HL-60/S4 treated with retinoic acid at 250 ng/mL for 4 days and 3 days (cell line): ENCODE data around the gene TSPAN15.

ENCODE experiments used
- in situ Hi-C: fragments of 300-500 bp; cut with MboI; formaldehyde crosslinking; loops from 2 replicates; pipeline ENCODE4 v1.7.0; 2022; ENCODE audit warnings: low sequenced_read_pairs

The TSPAN15 gene

DNA sequence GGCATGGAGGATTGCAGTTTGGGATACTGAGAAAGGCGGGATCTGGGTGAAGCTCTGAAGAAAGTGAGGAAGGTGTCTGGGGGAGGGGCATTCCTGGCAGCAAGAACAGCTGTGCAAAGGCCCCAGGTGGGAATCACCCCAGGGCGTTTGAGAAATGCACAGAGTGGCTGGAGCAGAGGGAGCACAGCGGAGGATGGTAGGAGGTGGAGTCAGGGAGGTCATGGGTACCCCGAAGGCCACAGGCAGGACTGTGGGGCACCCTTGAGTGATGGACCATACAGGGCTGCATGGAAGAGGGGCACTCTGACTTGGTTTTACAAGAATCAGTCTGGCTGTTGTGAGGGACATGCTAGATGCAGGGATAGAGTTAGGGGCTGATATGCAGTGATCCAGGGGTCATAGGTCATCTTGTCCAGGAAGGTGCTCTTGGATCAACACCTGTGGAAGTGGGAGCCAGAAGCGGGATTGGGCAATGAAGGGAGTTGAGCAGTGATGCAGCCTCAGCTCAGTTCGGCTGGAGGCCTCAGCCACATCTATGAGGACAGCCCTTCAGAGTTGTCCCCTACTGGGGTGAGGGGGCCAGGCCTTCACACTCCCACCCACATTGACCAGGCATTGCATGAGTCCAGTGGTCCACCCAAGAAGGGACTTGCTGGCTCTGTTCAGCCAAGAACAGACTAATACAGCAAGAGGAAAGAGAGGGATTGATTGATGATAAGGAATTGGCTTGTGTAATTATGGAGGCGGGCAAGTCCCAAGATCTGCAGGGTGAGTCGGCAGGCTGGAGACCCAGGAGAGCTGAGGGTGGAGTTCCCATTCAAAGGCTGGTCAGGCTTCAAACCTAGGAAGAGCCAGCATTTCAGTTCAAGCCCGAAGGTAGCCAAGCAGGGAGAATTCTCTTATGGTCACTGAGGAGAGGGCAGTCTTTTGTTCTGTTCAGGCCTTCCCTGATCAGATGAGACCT is 48.7 kb downstream of the TSPAN15 start:
- in situ Hi-C loops, result loop anchor here (10.0 to 25.0 kb wide), 2 partner anchors 85 to 263 kb away; partner anchors contain the start of gene TACR2

DNA sequence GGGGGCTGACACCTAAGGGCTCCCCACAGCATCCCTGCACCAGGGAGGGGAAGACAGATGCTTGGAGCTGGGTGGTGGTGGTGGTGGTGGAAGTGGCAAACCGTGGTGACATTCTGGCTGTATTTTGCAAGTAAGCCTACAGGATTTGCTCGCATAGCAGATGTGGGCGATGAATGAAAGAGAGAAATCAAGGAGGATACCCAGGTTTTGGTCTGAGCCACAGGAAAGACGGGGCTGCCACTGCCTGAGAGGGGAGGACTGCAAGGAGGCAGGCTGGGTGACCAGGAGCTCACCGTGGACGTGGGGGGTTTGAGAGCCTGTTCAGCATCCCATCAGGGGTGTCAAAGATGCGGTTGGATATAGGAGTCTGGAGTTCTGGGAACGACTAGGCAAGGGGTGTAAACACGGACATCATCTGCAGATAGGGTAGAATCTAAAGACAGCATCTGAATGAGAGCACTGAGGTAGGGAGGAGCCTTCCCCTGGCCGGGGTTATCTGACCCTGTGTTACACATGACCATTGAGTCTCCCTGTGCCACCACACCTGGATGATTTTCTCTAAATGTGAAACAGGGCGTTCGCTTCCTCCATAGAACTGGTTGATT is 49.7 kb downstream of the TSPAN15 start:
- in situ Hi-C loops, result loop anchor here (10.0 to 25.0 kb wide), 2 partner anchors 86 to 264 kb away; partner anchors contain the start of gene TACR2

DNA sequence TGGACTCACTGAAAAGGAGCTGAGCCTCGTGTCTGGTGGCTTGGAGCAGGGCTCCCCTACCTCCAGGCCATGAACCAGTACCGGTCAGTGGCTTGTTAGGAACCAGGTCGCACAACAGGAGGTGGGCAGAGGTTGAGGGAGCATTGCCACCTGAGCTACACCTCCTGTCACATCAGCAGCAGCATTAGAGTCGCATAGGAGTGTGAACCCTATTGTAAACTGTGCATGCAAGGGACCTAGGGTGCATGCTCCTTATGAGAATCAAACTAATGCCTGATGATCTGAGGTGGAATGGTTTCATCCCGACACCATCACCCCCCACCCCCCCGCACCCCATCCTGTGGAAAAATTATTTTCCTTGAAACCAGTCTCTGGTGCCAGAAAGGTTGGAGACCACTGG is 50.4 kb downstream of the TSPAN15 start:
- in situ Hi-C loops, result loop anchor here (10.0 to 25.0 kb wide), 2 partner anchors 87 to 264 kb away; partner anchors contain the start of gene TACR2

DNA sequence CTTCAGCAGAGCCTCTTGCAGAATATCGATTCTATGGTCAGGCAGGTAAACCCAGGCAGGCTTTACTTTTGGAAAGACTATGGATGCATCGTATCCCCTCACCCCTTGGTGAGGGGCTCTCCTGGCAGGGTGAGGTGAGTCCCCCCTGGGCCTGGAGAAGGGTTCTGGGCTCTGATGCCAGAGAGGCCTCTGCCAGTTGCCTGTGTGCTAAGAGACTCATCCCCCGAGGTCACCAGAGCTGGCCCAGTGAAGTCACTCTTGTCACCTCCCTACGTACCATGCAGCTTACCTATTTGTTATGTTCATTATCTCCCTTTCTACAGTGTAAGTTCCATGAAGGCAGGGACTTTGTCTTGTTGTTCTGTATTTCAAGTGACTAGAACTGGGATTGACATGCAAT is 51.3 kb downstream of the TSPAN15 start:
- in situ Hi-C loops, result loop anchor here (10.0 to 25.0 kb wide), 2 partner anchors 88 to 265 kb away; partner anchors contain the start of gene TACR2

DNA sequence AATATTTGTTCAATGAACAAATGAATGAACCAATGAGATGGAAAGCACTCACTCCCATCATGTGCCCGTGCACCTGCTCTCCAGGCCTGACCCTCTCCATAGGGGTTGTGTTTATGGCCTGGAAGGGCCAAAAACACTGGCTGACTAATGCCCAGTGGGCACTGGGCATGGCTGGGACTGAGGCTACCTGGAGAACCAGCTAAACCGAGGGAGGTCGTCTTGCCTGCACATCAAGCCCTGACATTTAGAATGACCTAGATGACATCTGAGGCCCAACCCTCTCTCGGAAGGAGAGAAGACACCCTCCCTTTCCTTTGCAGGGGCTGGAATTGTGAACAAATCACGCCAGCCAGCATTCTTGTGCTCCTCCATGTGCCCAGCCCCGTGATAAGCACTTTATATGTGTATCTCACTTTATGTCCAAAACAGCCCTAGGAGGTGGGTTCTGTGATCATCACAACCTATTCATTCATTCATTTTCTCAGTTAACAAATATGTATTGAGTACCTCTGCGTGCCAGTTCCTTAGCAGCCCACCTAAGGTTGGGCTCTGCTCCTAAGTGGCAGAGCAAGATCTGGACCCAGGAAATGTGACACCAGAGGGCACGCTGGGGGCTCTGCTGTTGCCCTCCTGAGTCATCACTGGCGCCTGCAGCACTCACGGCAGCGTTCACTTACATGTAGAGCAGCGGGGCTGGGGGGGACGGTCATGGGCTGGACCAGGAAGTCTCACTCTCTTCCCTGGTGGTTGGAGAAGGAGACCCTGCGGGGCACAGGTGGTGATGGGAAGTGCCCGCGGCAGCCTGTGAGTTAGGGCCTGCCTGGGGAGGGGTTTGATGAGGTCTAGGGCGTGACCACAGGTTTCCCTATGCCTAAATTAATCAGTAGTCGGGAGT is 52.0 kb downstream of the TSPAN15 start:
- in situ Hi-C loops, result loop anchor here (10.0 to 25.0 kb wide), 2 partner anchors 88 to 266 kb away; partner anchors contain the start of gene TACR2

DNA sequence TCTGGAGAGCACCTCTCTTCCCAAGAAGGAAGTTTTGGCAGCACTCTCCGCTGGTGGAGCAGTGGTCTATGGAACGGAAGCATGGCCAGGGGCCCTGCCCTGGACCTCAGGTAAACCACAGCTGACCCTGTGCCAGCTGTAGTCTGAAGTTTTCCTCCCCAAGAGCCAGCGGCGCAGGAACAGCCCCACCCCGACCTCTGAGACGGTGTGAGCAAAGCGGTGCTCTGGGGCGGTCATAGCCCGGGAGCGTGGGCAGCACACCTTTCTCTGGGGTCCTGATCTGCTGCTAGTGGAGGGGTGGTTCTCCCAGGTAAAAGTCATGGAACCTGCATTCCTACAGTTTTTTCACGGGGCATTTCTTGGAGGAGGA is 52.6 kb downstream of the TSPAN15 start:
- in situ Hi-C loops, result loop anchor here (10.0 to 25.0 kb wide), 2 partner anchors 89 to 267 kb away; partner anchors contain the start of gene TACR2

DNA sequence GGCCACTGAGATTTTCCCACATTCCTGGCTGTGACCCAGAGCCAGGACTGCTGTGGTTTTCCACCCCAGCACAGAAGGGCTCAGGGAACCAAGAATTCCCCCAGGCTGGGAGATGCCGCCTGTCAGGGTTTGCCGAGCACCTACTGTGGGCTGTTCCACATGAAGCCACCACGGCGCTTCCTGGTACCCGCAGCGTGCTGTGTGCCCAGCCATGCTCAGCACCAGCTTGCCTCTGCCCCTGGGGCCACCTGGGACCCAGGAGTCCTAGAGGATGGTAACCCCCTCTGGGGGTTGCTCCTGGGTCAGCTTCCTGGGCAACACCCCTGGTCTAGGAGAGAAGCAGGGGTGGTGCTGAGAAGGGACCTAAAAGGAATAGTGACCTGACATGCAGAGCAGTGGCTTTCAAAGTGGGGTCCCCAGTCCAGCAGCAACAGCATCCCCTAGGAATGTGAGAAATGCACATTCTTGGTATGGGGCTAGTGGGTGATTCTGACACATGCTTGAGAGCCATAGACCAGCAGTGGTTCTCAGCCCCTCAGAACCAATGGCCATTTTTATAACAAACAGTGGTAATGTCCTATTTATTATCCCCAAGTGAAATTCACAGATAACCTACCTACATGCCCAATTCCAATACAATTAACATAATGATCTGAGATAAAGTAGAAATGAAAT is 53.4 kb downstream of the TSPAN15 start:
- in situ Hi-C loops, result loop anchor here (10.0 to 25.0 kb wide), 2 partner anchors 90 to 267 kb away; partner anchors contain the start of gene TACR2

DNA sequence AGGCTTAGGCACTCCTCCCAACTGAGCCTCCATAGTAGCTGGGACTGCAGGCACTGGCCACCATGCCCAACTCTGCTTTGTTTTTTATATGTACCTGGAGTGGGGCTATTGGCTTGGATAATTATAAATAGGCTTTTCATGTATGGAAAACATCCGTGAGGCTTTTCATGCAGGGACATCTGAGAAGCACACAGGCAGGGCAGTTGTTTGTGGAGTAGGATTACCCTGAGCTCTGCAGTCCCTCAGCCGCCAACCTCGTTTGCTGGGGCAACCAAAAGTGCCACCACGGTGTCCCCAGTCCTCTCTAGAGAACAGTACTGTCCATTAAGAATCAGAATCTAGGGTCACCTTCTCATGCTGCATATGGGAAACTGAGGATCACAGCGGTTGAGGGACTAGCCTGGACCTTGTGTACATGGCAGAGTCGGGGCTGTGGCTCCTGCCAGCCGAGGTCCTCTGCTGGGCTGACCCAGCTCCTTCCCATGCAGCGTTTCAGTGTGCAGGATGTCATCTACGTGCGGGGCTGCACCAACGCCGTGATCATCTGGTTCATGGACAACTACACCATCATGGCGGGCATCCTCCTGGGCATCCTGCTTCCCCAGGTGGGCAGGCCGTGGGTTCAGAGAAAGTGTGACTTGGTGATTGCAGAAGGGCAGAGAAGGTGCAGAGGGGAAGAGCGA is 54.5 kb downstream of the TSPAN15 start:
- in situ Hi-C loops, result loop anchor here (10.0 to 25.0 kb wide), 2 partner anchors 91 to 268 kb away; partner anchors contain the start of gene TACR2

DNA sequence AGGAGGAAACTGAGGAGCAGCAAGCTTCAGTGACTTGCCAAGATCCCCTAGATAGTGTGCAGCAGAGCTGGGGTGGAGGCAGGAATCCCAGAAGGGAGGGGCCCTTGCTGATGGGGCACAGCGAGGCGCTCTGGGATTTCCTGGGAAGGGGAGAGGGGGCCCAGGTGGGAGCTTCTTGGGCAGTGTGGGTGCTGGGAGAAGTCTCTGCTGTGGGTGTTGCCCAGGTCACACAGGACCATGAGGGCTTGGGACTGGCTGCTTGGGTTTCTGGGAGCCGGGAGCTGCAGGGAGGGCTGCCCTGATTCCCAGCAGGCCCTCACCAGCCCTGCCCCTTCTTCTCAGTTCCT is 55.2 kb downstream of the TSPAN15 start:
- in situ Hi-C loops, result loop anchor here (10.0 to 25.0 kb wide), 2 partner anchors 92 to 269 kb away; partner anchors contain the start of gene TACR2

DNA sequence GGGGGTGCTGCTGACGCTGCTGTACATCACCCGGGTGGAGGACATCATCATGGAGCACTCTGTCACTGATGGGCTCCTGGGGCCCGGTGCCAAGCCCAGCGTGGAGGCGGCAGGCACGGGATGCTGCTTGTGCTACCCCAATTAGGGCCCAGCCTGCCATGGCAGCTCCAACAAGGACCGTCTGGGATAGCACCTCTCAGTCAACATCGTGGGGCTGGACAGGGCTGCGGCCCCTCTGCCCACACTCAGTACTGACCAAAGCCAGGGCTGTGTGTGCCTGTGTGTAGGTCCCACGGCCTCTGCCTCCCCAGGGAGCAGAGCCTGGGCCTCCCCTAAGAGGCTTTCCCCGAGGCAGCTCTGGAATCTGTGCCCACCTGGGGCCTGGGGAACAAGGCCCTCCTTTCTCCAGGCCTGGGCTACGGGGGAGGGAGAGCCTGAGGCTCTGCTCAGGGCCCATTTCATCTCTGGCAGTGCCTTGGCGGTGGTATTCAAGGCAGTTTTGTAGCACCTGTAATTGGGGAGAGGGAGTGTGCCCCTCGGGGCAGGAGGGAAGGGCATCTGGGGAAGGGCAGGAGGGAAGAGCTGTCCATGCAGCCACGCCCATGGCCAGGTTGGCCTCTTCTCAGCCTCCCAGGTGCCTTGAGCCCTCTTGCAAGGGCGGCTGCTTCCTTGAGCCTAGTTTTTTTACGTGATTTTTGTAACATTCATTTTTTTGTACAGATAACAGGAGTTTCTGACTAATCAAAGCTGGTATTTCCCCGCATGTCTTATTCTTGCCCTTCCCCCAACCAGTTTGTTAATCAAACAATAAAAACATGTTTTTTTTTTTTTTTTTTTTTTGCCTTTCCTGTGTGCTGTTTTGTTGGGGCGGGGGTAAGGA is 55.8 kb downstream of the TSPAN15 start:
- in situ Hi-C loops, result loop anchor here (10.0 to 25.0 kb wide), 2 partner anchors 92 to 270 kb away; partner anchors contain the start of gene TACR2

DNA sequence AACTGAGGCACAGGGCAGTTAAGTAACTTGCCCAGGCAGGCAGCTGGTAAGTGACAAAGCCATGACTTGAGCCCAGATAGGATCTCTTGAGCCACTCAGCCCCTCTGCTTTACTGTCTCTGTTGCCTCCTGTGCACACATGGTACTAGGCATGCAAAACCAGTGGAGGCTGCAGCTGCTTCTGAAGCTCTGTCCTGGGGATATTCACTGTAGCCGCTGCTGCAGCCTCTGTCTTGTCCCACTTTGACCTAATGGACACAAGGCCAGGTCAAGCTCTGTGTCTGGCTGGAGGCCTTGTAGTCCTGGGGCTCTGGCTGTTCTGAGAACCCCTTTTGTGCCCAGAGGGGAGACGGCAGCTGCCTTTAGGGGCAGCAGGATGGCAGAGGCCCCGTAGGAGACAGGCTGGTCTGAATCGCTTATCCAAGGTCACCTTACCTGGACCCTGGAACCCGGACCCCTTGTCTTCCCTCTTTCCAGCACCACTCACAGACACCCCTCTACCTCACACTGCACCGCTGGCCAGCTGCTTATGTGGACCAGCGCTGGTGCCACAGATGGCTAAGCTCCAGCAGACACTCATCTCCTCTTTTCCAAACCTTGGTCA is 57.6 kb downstream of the TSPAN15 start:
- in situ Hi-C loops, result loop anchor here (10.0 to 25.0 kb wide), 2 partner anchors 94 to 272 kb away; partner anchors contain the start of gene TACR2

DNA sequence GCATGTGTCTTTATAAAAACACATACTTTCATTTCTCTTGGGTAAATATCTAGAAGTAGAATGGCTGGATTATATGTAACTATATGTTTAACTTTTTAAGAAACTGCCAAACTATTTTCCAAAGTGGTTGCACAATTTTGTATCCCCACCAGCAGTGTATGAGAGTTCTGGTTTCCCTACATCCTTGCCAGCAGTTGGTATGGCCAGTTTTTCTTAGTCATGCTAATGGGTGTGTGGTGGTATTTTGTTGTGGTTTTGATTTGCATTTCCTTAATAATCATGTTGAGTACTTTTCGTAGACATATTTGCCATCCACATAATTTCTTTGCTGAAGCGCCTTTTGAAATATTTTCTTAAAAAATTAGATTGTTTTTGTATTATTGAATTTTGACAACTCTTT is 61.6 kb downstream of the TSPAN15 start:
- in situ Hi-C loops, result loop anchor here (25.0 kb wide), 1 partner anchor 276 kb away; no protein-coding TSS in a partner anchor

DNA sequence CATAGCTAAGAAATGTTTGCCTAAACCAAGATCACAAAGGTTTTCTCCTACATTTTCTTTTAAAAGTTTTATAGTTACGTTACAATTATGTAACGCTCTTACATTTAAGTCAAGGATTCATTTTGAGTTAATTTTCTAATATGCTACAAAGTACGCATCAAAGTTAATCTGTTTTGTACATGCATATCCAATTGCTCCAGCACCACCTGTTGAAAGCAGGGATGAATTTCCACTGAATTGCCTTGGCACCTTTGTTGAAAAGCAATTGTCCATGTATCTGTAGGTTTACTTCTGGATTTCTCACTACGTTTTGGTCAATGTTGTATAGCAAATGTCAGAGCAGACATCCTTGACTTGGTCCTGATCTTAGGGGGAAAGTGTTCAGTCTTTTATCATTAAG is 62.4 kb downstream of the TSPAN15 start:
- in situ Hi-C loops, result loop anchor here (25.0 kb wide), 1 partner anchor 276 kb away; no protein-coding TSS in a partner anchor

DNA sequence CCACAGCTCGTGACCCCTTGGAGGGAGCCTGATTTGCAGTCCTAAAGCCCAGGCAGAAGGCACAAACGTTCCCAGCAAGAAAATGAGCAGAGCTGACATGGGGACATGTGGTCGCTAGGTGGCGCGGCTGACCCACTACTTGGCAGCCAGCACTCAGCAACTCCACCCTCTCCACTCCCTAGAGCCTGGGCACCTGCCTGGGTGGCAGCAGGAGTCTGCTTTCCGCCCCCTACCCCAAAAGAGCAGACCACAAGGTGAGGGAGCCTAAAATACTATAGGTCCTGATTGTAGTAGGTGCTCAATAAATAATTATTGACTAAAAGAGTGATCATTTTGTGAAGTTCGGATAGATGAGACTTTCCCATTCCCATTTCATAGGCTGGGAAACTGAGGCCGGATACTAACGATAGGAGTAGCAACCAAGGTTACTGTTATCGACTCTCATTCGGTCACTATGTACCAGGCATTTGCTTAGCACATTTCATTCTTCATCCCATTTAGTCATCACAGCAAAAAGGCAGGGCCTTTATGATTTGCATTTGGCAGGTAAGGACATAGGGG is 64.5 kb downstream of the TSPAN15 start:
- in situ Hi-C loops, result loop anchor here (5.0 to 25.0 kb wide), 2 partner anchors 122 to 278 kb away; no protein-coding TSS in a partner anchor

DNA sequence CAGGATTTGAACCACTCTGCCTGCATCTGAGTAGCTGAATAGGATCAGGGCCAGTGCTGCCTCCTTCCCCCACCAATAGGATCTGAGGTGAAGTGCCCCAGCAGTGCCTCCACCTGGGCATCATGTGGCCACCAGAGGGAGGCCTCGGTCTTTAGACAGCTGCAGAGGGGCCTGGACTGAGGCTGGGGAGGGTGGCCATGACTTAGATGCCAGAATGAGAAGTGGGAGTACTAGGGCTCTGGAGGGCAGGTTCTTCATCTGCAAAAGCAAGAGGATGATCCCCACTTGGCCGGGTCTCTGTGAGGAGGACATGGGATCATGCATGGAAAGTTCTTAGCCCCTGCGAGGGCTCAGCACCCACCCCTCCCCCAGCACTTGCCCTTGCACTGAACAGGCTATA is 65.1 kb downstream of the TSPAN15 start:
- in situ Hi-C loops, result loop anchor here (5.0 to 25.0 kb wide), 2 partner anchors 121 to 279 kb away; no protein-coding TSS in a partner anchor

DNA sequence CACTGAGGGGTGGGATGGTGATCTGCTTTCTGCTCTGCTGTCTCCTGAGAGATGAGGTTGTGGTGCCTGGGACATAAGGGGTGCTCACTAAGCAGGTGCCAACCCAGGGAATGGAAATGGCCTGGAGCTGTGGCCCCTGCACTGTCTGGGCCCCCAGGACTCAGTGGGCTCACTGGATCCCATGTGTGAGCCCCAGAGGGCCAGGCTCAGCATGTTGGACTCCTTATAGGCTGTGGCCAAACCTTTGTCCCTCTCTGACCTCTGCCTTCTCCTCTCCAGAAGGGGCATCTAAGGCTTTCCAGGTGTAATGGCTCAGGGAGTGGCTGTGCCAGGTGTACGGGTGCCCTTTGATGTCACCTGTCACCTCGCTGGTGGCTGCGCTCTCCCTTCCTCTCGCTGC is 65.5 kb downstream of the TSPAN15 start:
- in situ Hi-C loops, result loop anchor here (5.0 to 25.0 kb wide), 2 partner anchors 121 to 279 kb away; no protein-coding TSS in a partner anchor

DNA sequence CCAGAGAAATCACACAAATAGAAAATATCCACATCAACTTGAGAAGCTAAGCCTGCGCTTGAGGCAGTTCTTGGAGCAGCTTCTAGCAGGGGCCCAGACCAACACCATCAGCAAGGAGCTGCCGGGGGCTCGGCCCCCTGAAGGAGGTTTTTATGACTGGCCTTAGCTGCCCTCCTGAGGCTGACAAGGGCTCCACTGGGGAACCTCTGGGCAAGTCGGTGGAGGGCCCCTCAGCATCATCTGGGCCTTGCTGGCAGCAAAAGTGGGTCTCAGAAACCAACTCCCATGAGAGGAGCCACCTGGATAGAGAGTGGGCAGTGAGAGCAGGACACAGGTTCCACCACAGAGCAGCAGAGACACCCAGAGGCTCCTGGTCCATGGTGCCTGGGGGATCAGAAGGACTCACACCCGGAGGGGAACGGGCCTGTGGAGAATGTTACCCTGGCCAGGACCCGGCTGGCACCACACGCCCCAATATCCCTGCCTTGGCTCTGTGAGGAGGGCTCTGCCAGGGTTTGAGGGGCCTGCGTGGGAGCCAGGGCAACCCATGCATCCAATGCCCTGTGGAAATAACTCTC is 66.1 kb downstream of the TSPAN15 start:
- in situ Hi-C loops, result loop anchor here (5.0 to 25.0 kb wide), 2 partner anchors 120 to 280 kb away; no protein-coding TSS in a partner anchor
